GM23338 (cell line): ENCODE results near the gene CHMP1B. TPM values are rescaled to one million over a fixed set of nuclear protein-coding genes. Genes with fewer than 3 reads are reported as not detected.

Experiments used
- ATAC-seq: fragments of 200-7000 bp; cut with Tn5 transposase; 3 replicates; pipeline ENCODE4 v1.9.1; 2020
- DNase-seq: peaks from one replicate; pipeline ENCODE4 v3.0.0-alpha.2; 2015; ENCODE audit warnings: low spot score
- H2AFZ ChIP-seq: fragments of 200-600 bp; sonication (generic); 2 replicates; pipeline ENCODE4 v1.8.0; 2016; ENCODE audit warnings: antibody characterized with exemption, mild to moderate bottlenecking, moderate library complexity
- H3F3A ChIP-seq: fragments of 200-600 bp; sonication (generic); replicated peaks from 2 replicates; pipeline ENCODE4 v1.8.0; 2017; ENCODE audit warnings: antibody characterized with exemption, mixed run types, low read depth
- H3K27ac ChIP-seq: fragments of 200-600 bp; sonication (generic); 2 replicates; pipeline ENCODE4 v1.6.1; 2016; ENCODE audit warnings: low read depth
- H3K27me3 ChIP-seq: fragments of 200-600 bp; sonication (generic); 2 replicates; pipeline ENCODE4 v1.8.0; 2016; ENCODE audit warnings: mild to moderate bottlenecking, mixed run types, moderate library complexity; ENCODE audit not compliant: insufficient read depth
- H3K36me3 ChIP-seq: fragments of 200-600 bp; sonication (generic); 2 replicates; pipeline ENCODE4 v1.8.0; 2016; ENCODE audit warnings: mild to moderate bottlenecking; ENCODE audit not compliant: insufficient read depth
- H3K4me1 ChIP-seq: fragments of 200-600 bp; sonication (generic); 2 replicates; pipeline ENCODE4 v1.8.0; 2016; ENCODE audit warnings: mild to moderate bottlenecking, moderate library complexity; ENCODE audit not compliant: insufficient read depth
- H3K4me2 ChIP-seq: fragments of 200-600 bp; sonication (generic); 2 replicates; pipeline ENCODE4 v1.7.1; 2017; ENCODE audit warnings: mixed run types
- H3K4me3 ChIP-seq: fragments of 200-600 bp; sonication (generic); 2 replicates; pipeline ENCODE4 v1.6.1; 2016; ENCODE audit warnings: mixed run types
- H3K79me2 ChIP-seq: fragments of 200-600 bp; sonication (generic); replicated peaks from 2 replicates; pipeline ENCODE4 v1.8.0; 2017; ENCODE audit warnings: mild to moderate bottlenecking; ENCODE audit not compliant: insufficient read depth
- H3K9me2 ChIP-seq: fragments of 200-600 bp; sonication (generic); 2 replicates; pipeline ENCODE4 v1.8.0; 2017; ENCODE audit not compliant: insufficient read depth
- H4K20me1 ChIP-seq: fragments of 200-600 bp; sonication (generic); replicated peaks from 2 replicates; pipeline ENCODE4 v1.8.0; 2017; ENCODE audit warnings: mild to moderate bottlenecking; ENCODE audit not compliant: insufficient read depth
- H3K27ac Mint-ChIP-seq: 2 replicates; pipeline ENCODE4 v1.8.0; 2020; ENCODE audit warnings: inconsistent platforms, mild to moderate bottlenecking, moderate library complexity, mixed read lengths
- H3K27me3 Mint-ChIP-seq: 3 replicates; pipeline ENCODE4 v1.8.0; 2022; ENCODE audit warnings: low read depth, mild to moderate bottlenecking, moderate library complexity, mixed read lengths, inconsistent platforms; ENCODE audit not compliant: insufficient read depth, poor library complexity
- H3K36me3 Mint-ChIP-seq: 3 replicates; pipeline ENCODE4 v1.8.0; 2021; ENCODE audit warnings: low read depth, mild to moderate bottlenecking, inconsistent platforms, moderate library complexity, mixed read lengths
- H3K4me1 Mint-ChIP-seq: 3 replicates; pipeline ENCODE4 v1.8.0; 2020; ENCODE audit warnings: mild to moderate bottlenecking, inconsistent platforms, mixed read lengths
- H3K4me3 Mint-ChIP-seq: 3 replicates; pipeline ENCODE4 v1.8.0; 2021; ENCODE audit warnings: moderate library complexity, mild to moderate bottlenecking, inconsistent platforms, mixed read lengths
- H3K9me3 Mint-ChIP-seq: 3 replicates; pipeline ENCODE4 v1.8.0; 2020; ENCODE audit warnings: moderate library complexity, mild to moderate bottlenecking, inconsistent platforms, mixed read lengths
- EZH2 ChIP-seq: fragments of 200-600 bp; sonication (generic); IDR thresholded peaks from one replicate; pipeline ENCODE4 v1.8.0; 2017; ENCODE audit warnings: antibody characterized with exemption, mild to moderate bottlenecking, low read depth; ENCODE audit not compliant: unreplicated experiment
- EZH2phosphoT487 ChIP-seq: fragments of 200-600 bp; sonication (generic); IDR thresholded peaks from one replicate; pipeline ENCODE4 v1.8.1; 2018; ENCODE audit warnings: antibody characterized with exemption; ENCODE audit not compliant: unreplicated experiment
- JUNB ChIP-seq: IDR thresholded peaks from one replicate; pipeline ENCODE4 v1.6.1; 2016; ENCODE audit warnings: antibody characterized with exemption; ENCODE audit not compliant: unreplicated experiment
- NANOG ChIP-seq: IDR thresholded peaks from 2 replicates; pipeline ENCODE4 v1.6.1; 2016; ENCODE audit warnings: antibody characterized with exemption, borderline replicate concordance
- POLR2AphosphoS5 ChIP-seq: IDR thresholded peaks from 2 replicates; pipeline ENCODE4 v1.6.1; 2016; ENCODE audit warnings: antibody characterized with exemption, low read depth
- ZNF114 ChIP-seq: fragments of 250-450 bp; sonication (Bioruptor Pico); IDR thresholded peaks from 2 replicates; pipeline ENCODE4 v1.5.0; 2020; ENCODE audit warnings: mild to moderate bottlenecking, moderate library complexity
- ZNF331 ChIP-seq: fragments of 250-450 bp; sonication (Bioruptor Pico); IDR thresholded peaks from 2 replicates; pipeline ENCODE4 v1.5.0; 2020; ENCODE audit warnings: low read depth, mild to moderate bottlenecking, moderate library complexity
- polyA plus RNA-seq: library from polyadenylated mRNA; unstranded; fragments of >200 nt; fragmentation: Nextera tagmentation; extraction: Ambion mirVana; gene quantifications from 2 replicates; pipeline ENCODE4 v1.2.1, GENCODE V29; 2016
- total RNA-seq: library from RNA; depleted of rRNA; stranded (reverse); fragments of >200 nt; shearing (Covaris generic); gene quantifications from 2 replicates; pipeline ENCODE4 v1.2.3, GENCODE V29; 2014
- TF ChIP-seq, protein P1 (sequence below): fragments of 250-450 bp; sonication (Bioruptor Pico); IDR thresholded peaks from 2 replicates; pipeline ENCODE4 v1.5.0; 2020; ENCODE audit warnings: mild to moderate bottlenecking, moderate library complexity
- TF ChIP-seq, protein P2 (sequence below), 2 experiments: fragments of 200-600 bp in 1 of 2; sonication (generic) in 1 of 2; conservative IDR thresholded peaks; 2 replicates each; pipeline versions ENCODE4 v1.5.1 to v1.6.1; 2016 to 2017; ENCODE audit warnings: antibody characterized with exemption in 2 of 2, low read depth in 2 of 2, mild to moderate bottlenecking in 2 of 2, moderate library complexity in 1 of 2
- TF ChIP-seq, protein P3 (sequence below): IDR thresholded peaks from 2 replicates; pipeline ENCODE4 v1.6.1; 2016; ENCODE audit warnings: antibody characterized with exemption

The CHMP1B gene
- total and polyA plus RNA-seq, 2 experiments from 2014 or later = 41.8 to 52.1 TPM

DNA sequence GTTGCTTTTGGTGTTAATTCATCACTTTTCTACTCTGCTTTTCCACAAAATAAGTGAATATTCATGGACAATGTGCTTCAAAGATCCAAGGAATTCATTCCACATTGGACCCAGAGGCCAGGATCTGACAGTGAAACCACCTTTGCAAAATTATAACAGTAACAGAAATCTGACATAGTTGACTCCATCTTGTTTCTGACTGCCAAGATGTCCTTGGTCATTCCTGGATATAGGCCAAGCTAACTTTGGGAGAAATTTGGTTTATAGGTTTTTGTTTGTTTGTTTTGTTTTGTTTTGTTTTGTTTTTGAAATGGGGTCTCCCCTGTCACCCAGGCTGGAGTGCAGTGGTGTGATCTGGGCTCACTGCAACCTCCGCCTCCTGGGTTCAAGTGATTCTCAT is 46.6 kb downstream of the CHMP1B start (continued):
- TF ChIP-seq, protein P1, sequence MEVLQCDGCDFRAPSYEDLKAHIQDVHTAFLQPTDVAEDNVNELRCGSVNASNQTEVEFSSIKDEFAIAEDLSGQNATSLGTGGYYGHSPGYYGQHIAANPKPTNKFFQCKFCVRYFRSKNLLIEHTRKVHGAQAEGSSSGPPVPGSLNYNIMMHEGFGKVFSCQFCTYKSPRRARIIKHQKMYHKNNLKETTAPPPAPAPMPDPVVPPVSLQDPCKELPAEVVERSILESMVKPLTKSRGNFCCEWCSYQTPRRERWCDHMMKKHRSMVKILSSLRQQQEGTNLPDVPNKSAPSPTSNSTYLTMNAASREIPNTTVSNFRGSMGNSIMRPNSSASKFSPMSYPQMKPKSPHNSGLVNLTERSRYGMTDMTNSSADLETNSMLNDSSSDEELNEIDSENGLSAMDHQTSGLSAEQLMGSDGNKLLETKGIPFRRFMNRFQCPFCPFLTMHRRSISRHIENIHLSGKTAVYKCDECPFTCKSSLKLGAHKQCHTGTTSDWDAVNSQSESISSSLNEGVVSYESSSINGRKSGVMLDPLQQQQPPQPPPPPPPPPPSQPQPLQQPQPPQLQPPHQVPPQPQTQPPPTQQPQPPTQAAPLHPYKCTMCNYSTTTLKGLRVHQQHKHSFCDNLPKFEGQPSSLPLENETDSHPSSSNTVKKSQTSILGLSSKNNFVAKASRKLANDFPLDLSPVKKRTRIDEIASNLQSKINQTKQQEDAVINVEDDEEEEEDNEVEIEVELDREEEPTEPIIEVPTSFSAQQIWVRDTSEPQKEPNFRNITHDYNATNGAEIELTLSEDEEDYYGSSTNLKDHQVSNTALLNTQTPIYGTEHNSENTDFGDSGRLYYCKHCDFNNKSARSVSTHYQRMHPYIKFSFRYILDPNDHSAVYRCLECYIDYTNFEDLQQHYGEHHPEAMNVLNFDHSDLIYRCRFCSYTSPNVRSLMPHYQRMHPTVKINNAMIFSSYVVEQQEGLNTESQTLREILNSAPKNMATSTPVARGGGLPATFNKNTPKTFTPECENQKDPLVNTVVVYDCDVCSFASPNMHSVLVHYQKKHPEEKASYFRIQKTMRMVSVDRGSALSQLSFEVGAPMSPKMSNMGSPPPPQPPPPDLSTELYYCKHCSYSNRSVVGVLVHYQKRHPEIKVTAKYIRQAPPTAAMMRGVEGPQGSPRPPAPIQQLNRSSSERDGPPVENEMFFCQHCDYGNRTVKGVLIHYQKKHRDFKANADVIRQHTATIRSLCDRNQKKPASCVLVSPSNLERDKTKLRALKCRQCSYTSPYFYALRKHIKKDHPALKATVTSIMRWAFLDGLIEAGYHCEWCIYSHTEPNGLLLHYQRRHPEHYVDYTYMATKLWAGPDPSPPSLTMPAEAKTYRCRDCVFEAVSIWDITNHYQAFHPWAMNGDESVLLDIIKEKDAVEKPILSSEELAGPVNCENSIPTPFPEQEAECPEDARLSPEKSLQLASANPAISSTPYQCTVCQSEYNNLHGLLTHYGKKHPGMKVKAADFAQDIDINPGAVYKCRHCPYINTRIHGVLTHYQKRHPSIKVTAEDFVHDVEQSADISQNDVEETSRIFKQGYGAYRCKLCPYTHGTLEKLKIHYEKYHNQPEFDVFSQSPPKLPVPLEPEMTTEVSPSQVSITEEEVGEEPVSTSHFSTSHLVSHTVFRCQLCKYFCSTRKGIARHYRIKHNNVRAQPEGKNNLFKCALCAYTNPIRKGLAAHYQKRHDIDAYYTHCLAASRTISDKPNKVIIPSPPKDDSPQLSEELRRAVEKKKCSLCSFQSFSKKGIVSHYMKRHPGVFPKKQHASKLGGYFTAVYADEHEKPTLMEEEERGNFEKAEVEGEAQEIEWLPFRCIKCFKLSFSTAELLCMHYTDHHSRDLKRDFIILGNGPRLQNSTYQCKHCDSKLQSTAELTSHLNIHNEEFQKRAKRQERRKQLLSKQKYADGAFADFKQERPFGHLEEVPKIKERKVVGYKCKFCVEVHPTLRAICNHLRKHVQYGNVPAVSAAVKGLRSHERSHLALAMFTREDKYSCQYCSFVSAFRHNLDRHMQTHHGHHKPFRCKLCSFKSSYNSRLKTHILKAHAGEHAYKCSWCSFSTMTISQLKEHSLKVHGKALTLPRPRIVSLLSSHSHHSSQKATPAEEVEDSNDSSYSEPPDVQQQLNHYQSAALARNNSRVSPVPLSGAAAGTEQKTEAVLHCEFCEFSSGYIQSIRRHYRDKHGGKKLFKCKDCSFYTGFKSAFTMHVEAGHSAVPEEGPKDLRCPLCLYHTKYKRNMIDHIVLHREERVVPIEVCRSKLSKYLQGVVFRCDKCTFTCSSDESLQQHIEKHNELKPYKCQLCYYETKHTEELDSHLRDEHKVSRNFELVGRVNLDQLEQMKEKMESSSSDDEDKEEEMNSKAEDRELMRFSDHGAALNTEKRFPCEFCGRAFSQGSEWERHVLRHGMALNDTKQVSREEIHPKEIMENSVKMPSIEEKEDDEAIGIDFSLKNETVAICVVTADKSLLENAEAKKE = no peak
- TF ChIP-seq POLR2AphosphoS5 = no peak

DNA sequence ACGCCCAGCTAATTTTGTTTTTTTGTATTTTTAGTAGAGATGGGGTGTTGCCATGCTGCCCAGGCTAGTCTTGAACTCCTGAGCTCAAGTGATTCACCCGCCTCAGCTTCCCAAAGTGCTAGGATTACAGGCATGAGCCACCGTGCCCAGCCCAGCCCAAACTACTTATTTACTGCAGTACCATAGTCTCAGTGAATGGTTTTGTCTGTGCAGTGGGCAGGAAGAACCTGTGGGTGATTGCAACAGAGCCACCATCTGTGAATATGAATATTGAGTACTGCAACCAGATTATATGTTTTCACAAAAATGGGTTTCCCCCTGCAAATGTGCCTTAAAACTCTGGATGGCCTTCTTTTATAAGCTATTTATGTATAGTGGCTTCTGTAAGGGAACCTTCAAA is 47.9 kb downstream of the CHMP1B start:
- Histone ChIP-seq H2AFZ (no peak overlapping the region), H3K4me1 (peaks cover 21% of the 10 kb centered on the region), H3K27me3 (no peaks in the 10 kb centered on the region), H3K79me2 (no peaks in the 10 kb centered on the region), H3K4me3 (no peak overlapping the region), H3F3A (no peaks in the 10 kb centered on the region), H3K36me3 (no peaks in the 10 kb centered on the region), H4K20me1 (no peaks in the 10 kb centered on the region), H3K4me2 (no peak overlapping the region), H3K27ac (no peak overlapping the region), H3K9me2 (no peaks in the 10 kb centered on the region)
- H3K9me3 Mint-ChIP-seq = no peaks in the 10 kb centered on the region
- ATAC-seq = no peak
- DNase-seq = no peak
- H3K27ac Mint-ChIP-seq = no peak overlapping the region
- H3K4me1 Mint-ChIP-seq = peaks cover 21% of the 10 kb centered on the region
- peaks cover 24% of the 10 kb centered on the region for H3K36me3 Mint-ChIP-seq
- no peak overlapping the region for H3K4me3 Mint-ChIP-seq
- H3K27me3 Mint-ChIP-seq = peaks cover 4% of the 10 kb centered on the region
- no peak for TF ChIP-seq NANOG
- no peak for TF ChIP-seq JUNB
- TF ChIP-seq POLR2AphosphoS5 = no peak
- TF ChIP-seq ZNF114 (CRISPR knock-in tag) = no peak
- no peak for TF ChIP-seq EZH2phosphoT487
- TF ChIP-seq EZH2 = no peak
- TF ChIP-seq, protein P2, sequence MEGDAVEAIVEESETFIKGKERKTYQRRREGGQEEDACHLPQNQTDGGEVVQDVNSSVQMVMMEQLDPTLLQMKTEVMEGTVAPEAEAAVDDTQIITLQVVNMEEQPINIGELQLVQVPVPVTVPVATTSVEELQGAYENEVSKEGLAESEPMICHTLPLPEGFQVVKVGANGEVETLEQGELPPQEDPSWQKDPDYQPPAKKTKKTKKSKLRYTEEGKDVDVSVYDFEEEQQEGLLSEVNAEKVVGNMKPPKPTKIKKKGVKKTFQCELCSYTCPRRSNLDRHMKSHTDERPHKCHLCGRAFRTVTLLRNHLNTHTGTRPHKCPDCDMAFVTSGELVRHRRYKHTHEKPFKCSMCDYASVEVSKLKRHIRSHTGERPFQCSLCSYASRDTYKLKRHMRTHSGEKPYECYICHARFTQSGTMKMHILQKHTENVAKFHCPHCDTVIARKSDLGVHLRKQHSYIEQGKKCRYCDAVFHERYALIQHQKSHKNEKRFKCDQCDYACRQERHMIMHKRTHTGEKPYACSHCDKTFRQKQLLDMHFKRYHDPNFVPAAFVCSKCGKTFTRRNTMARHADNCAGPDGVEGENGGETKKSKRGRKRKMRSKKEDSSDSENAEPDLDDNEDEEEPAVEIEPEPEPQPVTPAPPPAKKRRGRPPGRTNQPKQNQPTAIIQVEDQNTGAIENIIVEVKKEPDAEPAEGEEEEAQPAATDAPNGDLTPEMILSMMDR (conservative IDR thresholded peaks at IDR 0.05; ENCODE audit: low read depth in 2 of 2) = no peak
- TF ChIP-seq, protein P3, sequence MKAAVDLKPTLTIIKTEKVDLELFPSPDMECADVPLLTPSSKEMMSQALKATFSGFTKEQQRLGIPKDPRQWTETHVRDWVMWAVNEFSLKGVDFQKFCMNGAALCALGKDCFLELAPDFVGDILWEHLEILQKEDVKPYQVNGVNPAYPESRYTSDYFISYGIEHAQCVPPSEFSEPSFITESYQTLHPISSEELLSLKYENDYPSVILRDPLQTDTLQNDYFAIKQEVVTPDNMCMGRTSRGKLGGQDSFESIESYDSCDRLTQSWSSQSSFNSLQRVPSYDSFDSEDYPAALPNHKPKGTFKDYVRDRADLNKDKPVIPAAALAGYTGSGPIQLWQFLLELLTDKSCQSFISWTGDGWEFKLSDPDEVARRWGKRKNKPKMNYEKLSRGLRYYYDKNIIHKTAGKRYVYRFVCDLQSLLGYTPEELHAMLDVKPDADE = no peak
- no peak for TF ChIP-seq ZNF331 (CRISPR knock-in tag)
